SK-N-SH (cell line): ENCODE results near the gene CNTD1. TPM values are rescaled to one million over a fixed set of nuclear protein-coding genes. Genes with fewer than 3 reads are reported as not detected.

Experiments used
- CTCF ChIA-PET: fragments of 300-600, 350-600 bp; formaldehyde crosslinking; extraction: SDS; loops from one replicate; lab custom pipeline; 2021; lab: Yijun Ruan, JAX
- POLR2A ChIA-PET: fragments of 350-600 bp; sonication (Branson Sonifier 250); formaldehyde crosslinking; extraction: SDS; loops from one replicate; lab custom pipeline; 2020; ENCODE audit warnings: antibody characterized with exemption, inconsistent platforms; lab: Yijun Ruan, JAX
- DNase-seq: peaks from one replicate; pipeline ENCODE4 v3.0.0; 2012
- H2AFZ ChIP-seq: fragments of 200-600 bp; sonication (generic); 2 replicates; pipeline ENCODE4 v1.8.1; 2016; ENCODE audit warnings: antibody characterized with exemption, mild to moderate bottlenecking, low read depth
- H3F3A ChIP-seq: fragments of 200-600 bp; sonication (generic); replicated peaks from 2 replicates; pipeline ENCODE3; 2016; ENCODE audit warnings: antibody characterized with exemption, mild to moderate bottlenecking; ENCODE audit not compliant: insufficient read depth
- H3K27ac ChIP-seq, 2 experiments: fragments of 200-500 bp in 1 of 2; fragments of 200-600 bp in 1 of 2; sonication (Bioruptor generic) in 1 of 2; sonication (generic), shearing (Covaris generic) in 1 of 2; 2 replicates each; pipeline versions ENCODE4 v1.5.1 to v1.6.1; 2014 to 2016; ENCODE audit warnings: low read depth in 2 of 2, inconsistent platforms in 1 of 2, low read length in 1 of 2, mild to moderate bottlenecking in 1 of 2, mixed read lengths in 1 of 2
- H3K27me3 ChIP-seq: fragments of 200-600 bp; sonication (generic), shearing (Covaris generic); 2 replicates; pipeline ENCODE4 v1.6.1; 2016; ENCODE audit warnings: mixed run types; ENCODE audit not compliant: insufficient read depth
- H3K36me3 ChIP-seq, 2 experiments: fragments of 200-500 bp in 1 of 2; fragments of 200-600 bp in 1 of 2; sonication (Bioruptor generic) in 1 of 2; sonication (generic) in 1 of 2; replicated peaks in 1 of 2; 2 replicates each; pipeline versions ENCODE3 to v1.5.1; 2014 to 2016; ENCODE audit warnings: low read length in 1 of 2, mild to moderate bottlenecking in 1 of 2; ENCODE audit not compliant: insufficient read depth in 2 of 2, control insufficient read depth in 1 of 2
- H3K4me1 ChIP-seq, 2 experiments: fragments of 200-500 bp in 1 of 2; fragments of 200-600 bp in 1 of 2; sonication (Bioruptor generic) in 1 of 2; sonication (generic), shearing (Covaris generic) in 1 of 2; 2 replicates each; pipeline versions ENCODE4 v1.5.1 to v1.6.1; 2014 to 2016; ENCODE audit warnings: low read depth in 1 of 2, low read length in 1 of 2, mixed run types in 1 of 2; ENCODE audit not compliant: insufficient read depth in 2 of 2, control insufficient read depth in 1 of 2
- H3K4me2 ChIP-seq: fragments of 200-600 bp; sonication (generic), shearing (Covaris generic); 2 replicates; pipeline ENCODE4 v1.6.1; 2017; ENCODE audit warnings: mixed run types
- H3K4me3 ChIP-seq, 2 experiments: fragments of 200-500 bp in 1 of 2; fragments of 200-600 bp in 1 of 2; sonication (Bioruptor generic) in 1 of 2; sonication (generic), shearing (Covaris generic) in 1 of 2; 2 replicates each; pipeline versions ENCODE4 v1.5.1 to v1.8.1; 2014 to 2016; ENCODE audit warnings: low read depth in 2 of 2, inconsistent platforms in 1 of 2, low read length in 1 of 2, mild to moderate bottlenecking in 1 of 2, mixed read lengths in 1 of 2, moderate library complexity in 1 of 2
- H3K79me2 ChIP-seq: fragments of 200-600 bp; sonication (generic); 2 replicates; pipeline ENCODE4 v1.8.1; 2017; ENCODE audit warnings: mild to moderate bottlenecking; ENCODE audit not compliant: insufficient read depth
- H3K9ac ChIP-seq: fragments of 200-600 bp; sonication (generic); 2 replicates; pipeline ENCODE4 v1.6.1; 2017; ENCODE audit warnings: mixed run types
- H3K9me2 ChIP-seq: fragments of 200-600 bp; sonication (generic); 2 replicates; pipeline ENCODE4 v1.6.1; 2017; ENCODE audit warnings: mixed run types
- H3K9me3 ChIP-seq: fragments of 200-600 bp; sonication (generic); 2 replicates; pipeline ENCODE4 v1.6.1; 2017; ENCODE audit warnings: mixed run types, mild to moderate bottlenecking, moderate library complexity
- H4K20me1 ChIP-seq: fragments of 200-600 bp; sonication (generic); 2 replicates; pipeline ENCODE4 v1.6.1; 2017; ENCODE audit warnings: mild to moderate bottlenecking, mixed run types; ENCODE audit not compliant: insufficient read depth
- EZH2phosphoT487 ChIP-seq: fragments of 200-600 bp; sonication (generic); IDR thresholded peaks from 2 replicates; pipeline ENCODE4 v1.6.1; 2017; ENCODE audit warnings: low read depth, mixed run types, mild to moderate bottlenecking, antibody characterized with exemption, moderate library complexity, borderline replicate concordance
- FOXJ3 ChIP-seq: sonication (generic); formaldehyde crosslinking; IDR thresholded peaks from 2 replicates; pipeline ENCODE4 v1.5.1; 2020; ENCODE audit warnings: mild to moderate bottlenecking, missing genetic modification reagents
- GABPA ChIP-seq: IDR thresholded peaks from 2 replicates; pipeline ENCODE4 v1.4.0; 2012; ENCODE audit warnings: low read depth, mild to moderate bottlenecking
- GATA2 ChIP-seq: sonication (generic); formaldehyde crosslinking; IDR thresholded peaks from 2 replicates; pipeline ENCODE4 v1.5.0; 2020; ENCODE audit warnings: mild to moderate bottlenecking, missing genetic modification reagents
- MEF2A ChIP-seq: IDR thresholded peaks from 2 replicates; pipeline ENCODE4 v1.4.0; 2012; ENCODE audit warnings: low read depth, borderline replicate concordance
- MXI1 ChIP-seq: IDR thresholded peaks from 2 replicates; pipeline ENCODE4 v1.6.1; 2012; ENCODE audit warnings: mild to moderate bottlenecking, low read depth, low read length, improper control_type of control experiment
- NFIC ChIP-seq: IDR thresholded peaks from 2 replicates; pipeline ENCODE4 v1.4.0; 2012; ENCODE audit warnings: borderline replicate concordance
- RAD21 ChIP-seq: IDR thresholded peaks from 2 replicates; pipeline ENCODE4 v1.6.1; 2012; ENCODE audit warnings: mild to moderate bottlenecking, low read length
- RFX5 ChIP-seq: IDR thresholded peaks from 2 replicates; pipeline ENCODE4 v1.6.1; 2012; ENCODE audit warnings: mild to moderate bottlenecking, improper control_type of control experiment, low read length
- RXRA ChIP-seq: IDR thresholded peaks from 2 replicates; pipeline ENCODE4 v1.4.0; 2012; ENCODE audit warnings: low read depth, mild to moderate bottlenecking, borderline replicate concordance
- SIN3A ChIP-seq: IDR thresholded peaks from 2 replicates; pipeline ENCODE4 v1.6.1; 2012; ENCODE audit warnings: low read depth, mild to moderate bottlenecking, low read length, moderate library complexity, borderline replicate concordance
- SMC3 ChIP-seq: IDR thresholded peaks from 2 replicates; pipeline ENCODE4 v1.6.1; 2012; ENCODE audit warnings: low read depth, low read length, improper control_type of control experiment
- TEAD4 ChIP-seq: IDR thresholded peaks from 2 replicates; pipeline ENCODE4 v1.4.0; 2012; ENCODE audit warnings: mild to moderate bottlenecking, borderline replicate concordance; ENCODE audit not compliant: insufficient read depth
- YY1 ChIP-seq: IDR thresholded peaks from 2 replicates; pipeline ENCODE4 v1.4.0; 2012; ENCODE audit warnings: low read depth, mild to moderate bottlenecking
- WGBS: methylation state at CpG from one replicate; pipeline ENCODE4 v1.1.6; 2017; ENCODE audit warnings: low lambda C conversion rate; 5-methylcytosine and 5-hydroxymethylcytosine counted together
- polyA plus RNA-seq, 3 experiments: library from polyadenylated mRNA; depleted of rRNA; stranded (reverse); fragments of >200 nt; gene quantifications; 2 replicates each; pipeline ENCODE4 v1.2.3, GENCODE V29; 2012
- TF ChIP-seq, protein P1 (sequence below): IDR thresholded peaks from 2 replicates; pipeline ENCODE4 v1.4.0; 2012; ENCODE audit warnings: low read depth, borderline replicate concordance
- TF ChIP-seq, protein P2 (sequence below): fragments of 150-350 bp; IDR thresholded peaks from 2 replicates; pipeline ENCODE4 v1.6.1; 2016; ENCODE audit warnings: mild to moderate bottlenecking, low read depth, low read length
- TF ChIP-seq, protein P3 (sequence below): IDR thresholded peaks from 2 replicates; pipeline ENCODE4 v1.4.0; 2012; ENCODE audit warnings: low read depth

CNTD1 gene
- polyA plus RNA-seq, 1 of the 3 experiments (the other 2 are of a cell fraction): not detected

GRCh38 chr17:42795061-42795460 lies 3.6 kb upstream of the CNTD1 start:
- ChIA-PET POLR2A (no interaction called here), CTCF (no interaction called here)
- Histone ChIP-seq H3K4me2 (no peak overlapping the region), H3K27ac (no peak overlapping the region), H3K9ac (no peak overlapping the region), H3K79me2 (peaks cover 18% of the 10 kb centered on the region; the same call in 1 of the 2 replicates), H3K4me1 (peaks cover 7 to 15% of the 10 kb centered on the region in 2 experiments; a peak in 1 of 4 replicates), H3F3A (peaks cover 18% of the 10 kb centered on the region), H3K4me3 (no peak overlapping the region), H3K9me3 (no peaks in the 10 kb centered on the region), H2AFZ (no peak overlapping the region), H3K36me3 (peaks cover 0 to 2% of the 10 kb centered on the region in 2 experiments), H3K9me2 (no peaks in the 10 kb centered on the region), H4K20me1 (no peaks in the 10 kb centered on the region), H3K27me3 (no peaks in the 10 kb centered on the region)
- 82% methylated on average over 4 of the region's 4 CpGs for WGBS
- DNase-seq: no peak
- TF ChIP-seq RAD21: no peak
- TF ChIP-seq TEAD4: no peak
- TF ChIP-seq MEF2A: no peak
- TF ChIP-seq, protein P1, sequence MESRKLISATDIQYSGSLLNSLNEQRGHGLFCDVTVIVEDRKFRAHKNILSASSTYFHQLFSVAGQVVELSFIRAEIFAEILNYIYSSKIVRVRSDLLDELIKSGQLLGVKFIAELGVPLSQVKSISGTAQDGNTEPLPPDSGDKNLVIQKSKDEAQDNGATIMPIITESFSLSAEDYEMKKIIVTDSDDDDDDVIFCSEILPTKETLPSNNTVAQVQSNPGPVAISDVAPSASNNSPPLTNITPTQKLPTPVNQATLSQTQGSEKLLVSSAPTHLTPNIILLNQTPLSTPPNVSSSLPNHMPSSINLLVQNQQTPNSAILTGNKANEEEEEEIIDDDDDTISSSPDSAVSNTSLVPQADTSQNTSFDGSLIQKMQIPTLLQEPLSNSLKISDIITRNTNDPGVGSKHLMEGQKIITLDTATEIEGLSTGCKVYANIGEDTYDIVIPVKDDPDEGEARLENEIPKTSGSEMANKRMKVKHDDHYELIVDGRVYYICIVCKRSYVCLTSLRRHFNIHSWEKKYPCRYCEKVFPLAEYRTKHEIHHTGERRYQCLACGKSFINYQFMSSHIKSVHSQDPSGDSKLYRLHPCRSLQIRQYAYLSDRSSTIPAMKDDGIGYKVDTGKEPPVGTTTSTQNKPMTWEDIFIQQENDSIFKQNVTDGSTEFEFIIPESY: no peak
- TF ChIP-seq GABPA: no peak
- no peak for TF ChIP-seq FOXJ3 (CRISPR knock-in tag)
- TF ChIP-seq, protein P2, sequence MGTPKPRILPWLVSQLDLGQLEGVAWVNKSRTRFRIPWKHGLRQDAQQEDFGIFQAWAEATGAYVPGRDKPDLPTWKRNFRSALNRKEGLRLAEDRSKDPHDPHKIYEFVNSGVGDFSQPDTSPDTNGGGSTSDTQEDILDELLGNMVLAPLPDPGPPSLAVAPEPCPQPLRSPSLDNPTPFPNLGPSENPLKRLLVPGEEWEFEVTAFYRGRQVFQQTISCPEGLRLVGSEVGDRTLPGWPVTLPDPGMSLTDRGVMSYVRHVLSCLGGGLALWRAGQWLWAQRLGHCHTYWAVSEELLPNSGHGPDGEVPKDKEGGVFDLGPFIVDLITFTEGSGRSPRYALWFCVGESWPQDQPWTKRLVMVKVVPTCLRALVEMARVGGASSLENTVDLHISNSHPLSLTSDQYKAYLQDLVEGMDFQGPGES: no peak
- TF ChIP-seq YY1: no peak
- no peak for TF ChIP-seq RXRA
- no peak for TF ChIP-seq SMC3
- no peak for TF ChIP-seq EZH2phosphoT487
- TF ChIP-seq SIN3A: no peak
- TF ChIP-seq, protein P3, sequence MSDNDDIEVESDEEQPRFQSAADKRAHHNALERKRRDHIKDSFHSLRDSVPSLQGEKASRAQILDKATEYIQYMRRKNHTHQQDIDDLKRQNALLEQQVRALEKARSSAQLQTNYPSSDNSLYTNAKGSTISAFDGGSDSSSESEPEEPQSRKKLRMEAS: no peak
- no peak for TF ChIP-seq GATA2

- H3F3A ChIP-seq: peaks cover 14% of the 10 kb centered on the region
- ChIA-PET CTCF (interaction anchor here (1.3 kb wide), 1 partner anchor 25 kb away, joined by 5 read pairs; no protein-coding TSS in a partner anchor), POLR2A (no interaction called here)
- no peaks in the 10 kb centered on the region for H3K9me2 ChIP-seq
- H3K36me3 ChIP-seq: no peaks in the 10 kb centered on the region
- no peak for DNase-seq
- no peak overlapping the region for H3K4me2 ChIP-seq
- no peak overlapping the region for H3K4me3 ChIP-seq
- 90% methylated on average over 10 of the region's 10 CpGs for WGBS
- TF ChIP-seq NFIC: no peak
- TF ChIP-seq GABPA: no peak
- no peak for TF ChIP-seq MXI1
- no peak for TF ChIP-seq RFX5
- no peaks in the 10 kb centered on the region for H3K9me3 ChIP-seq
- H3K27ac ChIP-seq: no peak overlapping the region
- H3K9ac ChIP-seq: no peak overlapping the region
- H3K4me1 ChIP-seq: peaks cover 7 to 15% of the 10 kb centered on the region in 2 experiments; a peak in 1 of 4 replicates
- no peak overlapping the region for H2AFZ ChIP-seq
- H4K20me1 ChIP-seq: no peaks in the 10 kb centered on the region
- H3K79me2 ChIP-seq: peaks cover 18% of the 10 kb centered on the region; the same call in 1 of the 2 replicates
- no peaks in the 10 kb centered on the region for H3K27me3 ChIP-seq
These were observed 3.2 kb upstream of the CNTD1 start for GRCh38 chr17:42795465-42795864.
